Activated naive CD8-positive, alpha-beta T cell treated with anti-CD3 and anti-CD28 coated beads, Interleukin-2, amount 50 U/mL, for 16 hours (primary cell): Measurements from ENCODE around the gene MRPL49.
"Not testable (repeated sequence)": the region's sequence is repeated elsewhere in the genome, so short reads cannot be mapped to it uniquely, and the experiment has no call there.

Experiments used
- DNase-seq: peaks from one replicate; pipeline ENCODE4 v3.0.0-alpha.2; 2020; ENCODE audit warnings: low read depth, low spot score

MRPL49 gene

GRCh38 chr11:65165410-65166317 lies 43.5 kb downstream of the MRPL49 start:
- DNase-seq, result no peak

GRCh38 chr11:65166893-65167292 lies 44.8 kb downstream of the MRPL49 start:
- DNase-seq, result no peak

GRCh38 chr11:65167656-65168055 lies 45.5 kb downstream of the MRPL49 start:
- DNase-seq, result no peak

GRCh38 chr11:65169164-65169641 lies 47.1 kb downstream of the MRPL49 start:
- DNase-seq, result no peak

GRCh38 chr11:65170058-65170534 lies 48.0 kb downstream of the MRPL49 start, which contains the start of gene SPDYC:
SPDYC (plus strand) TSS chr11:65170233; CDS start chr11:65171358, 1,125 bp downstream.
- no peak for DNase-seq

GRCh38 chr11:65172600-65172999 lies 50.5 kb downstream of the MRPL49 start:
- no peak for DNase-seq

- not testable (repeated sequence) for DNase-seq
Observed at GRCh38 chr11:65174571-65175010, 52.5 kb downstream of the MRPL49 start.
